Testis (tissue), 3 donors: Measurements from ENCODE around the gene RASD1. TPM values are rescaled to one million over a fixed set of nuclear protein-coding genes. Genes with fewer than 3 reads are reported as not detected.

Experiments
- DNase-seq: peaks from one replicate; pipeline ENCODE4 v3.0.0-alpha.2; 2019
- H3K27ac ChIP-seq, 2 donors: fragments of 200-600 bp; sonication (generic); one replicate each; pipeline ENCODE4 v1.5.1; 2019
- H3K27me3 ChIP-seq: fragments of 200-600 bp; sonication (generic); one replicate; pipeline ENCODE4 v1.5.1; 2019
- H3K36me3 ChIP-seq: fragments of 200-600 bp; sonication (generic); one replicate; pipeline ENCODE4 v1.5.1; 2017; ENCODE audit warnings: low read depth; ENCODE audit errors: missing control alignments
- H3K4me1 ChIP-seq: fragments of 200-600 bp; sonication (generic); one replicate; pipeline ENCODE4 v1.5.1; 2019
- H3K4me3 ChIP-seq, 2 donors: fragments of 200-600 bp; sonication (generic); one replicate each; pipeline ENCODE4 v1.5.1; 2017 to 2019
- H3K9me3 ChIP-seq: fragments of 200-600 bp; sonication (generic); one replicate; pipeline ENCODE4 v1.5.1; 2017
- CTCF ChIP-seq, 3 experiments: fragments of 450-650 bp in 2 of 3; fragments of 200-600 bp in 1 of 3; sonication (generic) in 1 of 3; IDR thresholded peaks; one replicate each; pipeline ENCODE4 v1.5.1; 2016 to 2019; ENCODE audit warnings: antibody characterized with exemption in 3 of 3, mild to moderate bottlenecking in 2 of 3, moderate library complexity in 1 of 3
- POLR2A ChIP-seq: fragments of 450-650 bp; IDR thresholded peaks from one replicate; pipeline ENCODE4 v1.6.1; 2017; ENCODE audit warnings: antibody characterized with exemption, mild to moderate bottlenecking, moderate library complexity
- WGBS, 2 donors: methylation state at CpG; one replicate each; pipeline ENCODE4 v1.1.5; 2018; 5-methylcytosine and 5-hydroxymethylcytosine counted together
- intact Hi-C: fragments of 100-400 bp; cut with DNase I; formaldehyde crosslinking; loops from one replicate; pipeline ENCODE4 v1.15.1; 2023; ENCODE audit warnings: low total_unique reads
- polyA plus RNA-seq: library from polyadenylated mRNA; stranded (reverse); fragments of 350-450 nt; fragmentation: Illumina TruSeq; extraction: RNeasy Lipid Tissue Mini Kit (QIAGEN cat#74804); gene quantifications from one replicate; pipeline ENCODE4 v1.2.3, GENCODE V29; 2014; ENCODE audit warnings: low read depth, low replicate concordance; ENCODE audit not compliant: insufficient read depth
- total RNA-seq, 2 donors: library from RNA; depleted of rRNA; stranded (reverse); fragments of >200 nt; gene quantifications; one replicate each; pipeline ENCODE4 v1.2.3, GENCODE V29; 2016

The RASD1 gene
- total and polyA plus RNA-seq, 3 donors from 2014 or later: 50.1 to 129 (median 99.7) TPM

- WGBS, 2 donors: 0 to 1% methylated on average over 29 to 65 of the region's 65 CpGs
- H3K4me3 ChIP-seq: peak overlapping the region; percentile 73 to 79
- intact Hi-C loops: loop anchor here (10.0 kb wide), 1 partner anchor 69 kb away; no protein-coding TSS in a partner anchor
- peaks cover 15% of the 10 kb centered on the region for H3K4me1 ChIP-seq
- TF ChIP-seq POLR2A (no peak), CTCF (IDR thresholded peaks at IDR 0.05) (no peak)
- no peaks in the 10 kb centered on the region for H3K9me3 ChIP-seq
- no peaks in the 10 kb centered on the region for H3K27me3 ChIP-seq
- no peaks in the 10 kb centered on the region for H3K36me3 ChIP-seq
- DNase-seq: peak; percentile 31
- H3K27ac ChIP-seq: peak overlapping the region; percentile 80 to 81
These were observed 533 bp downstream of the RASD1 start for GRCh38 chr17:17495536-17496188.

- peaks cover 15% of the 10 kb centered on the region for H3K4me1 ChIP-seq
- no peaks in the 10 kb centered on the region for H3K9me3 ChIP-seq
- H3K27ac ChIP-seq: peak overlapping the region; percentile 80 to 81
- no peaks in the 10 kb centered on the region for H3K27me3 ChIP-seq
- intact Hi-C loops: loop anchor here (5.0 to 10.0 kb wide), 2 partner anchors 70 to 142 kb away; no protein-coding TSS in a partner anchor
- DNase-seq: peak; percentile 62
- H3K36me3 ChIP-seq: no peaks in the 10 kb centered on the region
- TF ChIP-seq CTCF (IDR thresholded peaks at IDR 0.05): no peak
- 1 to 11% methylated on average over 14 to 67 of the region's 71 CpGs for WGBS, 2 donors
- peak overlapping the region; percentile 73 to 79 for H3K4me3 ChIP-seq
These were observed 1.2 kb downstream of the RASD1 start for GRCh38 chr17:17494870-17495535.

GRCh38 chr17:17494499-17494869, 1.7 kb downstream of the RASD1 start:
- Histone ChIP-seq H3K36me3 (no peaks in the 10 kb centered on the region), H3K9me3 (no peaks in the 10 kb centered on the region), H3K4me3 (peak overlapping the region; percentile 73 to 79), H3K27me3 (no peaks in the 10 kb centered on the region), H3K4me1 (peaks cover 15% of the 10 kb centered on the region), H3K27ac (peak overlapping the region; percentile 80 to 81)
- TF ChIP-seq POLR2A (no peak), CTCF (IDR thresholded peaks at IDR 0.05) (no peak)
- peak; percentile 55 for DNase-seq
- WGBS, 2 donors: 6 to 22% methylated on average over 13 to 14 of the region's 14 CpGs
- intact Hi-C loops: loop anchor here (5.0 to 10.0 kb wide), 2 partner anchors 70 to 143 kb away; no protein-coding TSS in a partner anchor

GRCh38 chr17:17493986-17494466, 2.2 kb downstream of the RASD1 start:
- Histone ChIP-seq H3K27me3 (no peaks in the 10 kb centered on the region), H3K9me3 (no peaks in the 10 kb centered on the region), H3K4me1 (peaks cover 15% of the 10 kb centered on the region), H3K4me3 (peak overlapping the region; percentile 73 to 79), H3K36me3 (no peaks in the 10 kb centered on the region), H3K27ac (peak overlapping the region; percentile 80 to 81)
- intact Hi-C loops: loop anchor here (5.0 to 10.0 kb wide), 2 partner anchors 71 to 143 kb away; no protein-coding TSS in a partner anchor
- no peak for DNase-seq
- WGBS, 2 donors: 38 to 42% methylated on average over 5 of the region's 5 CpGs
- TF ChIP-seq POLR2A (no peak), CTCF (IDR thresholded peaks at IDR 0.05) (no peak)
